RPMI8226 (cell line): Measurements from ENCODE around the gene GNAQ.

Experiments used
- DNase-seq: peaks from one replicate; pipeline ENCODE4 v3.0.0-alpha.2; 2015

GNAQ gene

DNA sequence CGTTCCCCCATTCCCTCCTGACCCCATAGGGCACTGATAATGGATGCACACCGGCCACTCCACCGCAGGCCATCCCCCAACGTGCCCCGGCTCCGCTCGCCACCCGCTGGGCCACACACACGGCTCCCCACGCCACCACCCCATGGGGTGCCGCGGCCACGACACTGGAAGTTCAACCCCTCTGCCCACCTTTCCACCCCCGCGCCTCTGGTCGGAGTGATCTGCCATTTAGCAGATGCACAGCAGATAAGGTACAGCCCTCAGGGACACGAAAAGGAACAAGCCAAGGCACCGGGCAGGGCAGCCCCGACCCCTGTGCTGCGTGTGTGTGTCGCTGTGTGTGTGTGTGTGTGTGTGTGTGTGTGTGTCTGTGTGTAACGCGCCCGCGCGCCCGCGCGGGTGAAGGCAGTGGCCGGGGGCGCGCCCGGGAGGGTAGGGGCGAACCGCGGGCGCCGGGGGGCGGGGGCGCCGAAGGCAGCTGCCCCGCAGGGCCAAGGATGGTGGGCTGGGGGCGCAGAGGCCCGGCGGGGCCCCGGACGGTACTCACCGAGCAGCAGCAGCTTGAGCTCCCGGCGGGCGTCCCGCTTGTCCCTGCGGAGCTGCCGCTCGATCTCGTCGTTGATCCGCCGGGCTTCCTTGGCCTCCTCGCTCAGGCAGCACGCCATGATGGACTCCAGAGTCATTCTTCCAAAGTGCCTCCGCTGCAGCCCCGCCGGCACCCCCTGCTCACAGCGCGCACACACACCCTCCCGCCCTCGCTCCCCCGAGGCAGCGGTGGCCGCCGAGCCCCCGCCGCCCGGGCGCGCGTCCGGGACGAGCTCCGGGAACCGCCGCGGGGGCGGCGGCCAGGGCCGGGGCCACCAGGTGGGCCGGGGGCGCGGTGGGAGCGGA lies 813 bp downstream of the GNAQ start:
- DNase-seq: no peak

DNA sequence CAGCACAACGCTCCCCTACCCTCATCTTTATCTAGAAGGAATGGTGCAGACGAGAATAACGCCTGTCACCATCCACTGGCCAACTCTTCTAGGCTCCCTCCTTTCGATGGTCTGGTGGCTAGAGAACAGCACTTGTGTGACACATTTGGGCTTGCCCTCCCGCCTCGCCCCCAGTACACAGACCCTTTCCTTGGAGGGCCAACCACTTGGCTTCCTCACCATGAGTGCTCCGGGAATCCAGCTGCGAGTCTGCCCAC lies 1.4 kb downstream of the GNAQ start:
- no peak for DNase-seq

DNA sequence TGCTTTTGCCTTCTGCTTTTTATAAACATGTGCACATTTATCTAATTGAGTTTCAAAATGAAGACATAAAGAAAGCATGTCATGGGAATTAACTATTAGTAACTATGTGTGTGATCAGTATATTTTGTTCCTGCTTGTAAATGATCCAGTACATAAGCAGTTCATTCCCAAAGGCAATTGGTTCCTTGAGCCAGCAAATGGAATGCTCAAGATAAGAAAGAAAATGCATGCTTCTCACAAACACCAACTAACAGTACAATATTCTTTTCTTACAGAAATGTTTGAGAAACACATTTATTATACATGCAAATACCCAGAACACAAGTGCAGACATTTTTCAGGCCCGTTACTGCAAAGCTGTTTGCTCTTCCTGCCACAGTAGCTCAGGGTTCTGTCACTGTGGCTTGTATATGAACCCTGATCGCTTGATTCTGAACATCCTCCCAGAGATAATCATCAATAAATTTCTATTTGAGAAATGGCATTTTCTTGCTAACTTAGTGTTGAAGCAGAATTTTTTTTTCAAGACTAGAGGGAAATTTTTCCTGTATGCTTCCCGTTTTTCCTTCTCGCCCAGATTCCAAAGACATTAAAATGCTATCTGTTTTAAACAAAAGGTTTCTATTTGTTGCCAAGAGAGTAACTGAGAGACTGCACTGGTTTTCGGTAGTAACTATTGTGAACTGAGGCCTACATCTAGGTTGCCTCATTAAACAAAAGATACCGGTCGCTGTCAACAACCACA lies 1.9 kb downstream of the GNAQ start:
- DNase-seq: no peak

DNA sequence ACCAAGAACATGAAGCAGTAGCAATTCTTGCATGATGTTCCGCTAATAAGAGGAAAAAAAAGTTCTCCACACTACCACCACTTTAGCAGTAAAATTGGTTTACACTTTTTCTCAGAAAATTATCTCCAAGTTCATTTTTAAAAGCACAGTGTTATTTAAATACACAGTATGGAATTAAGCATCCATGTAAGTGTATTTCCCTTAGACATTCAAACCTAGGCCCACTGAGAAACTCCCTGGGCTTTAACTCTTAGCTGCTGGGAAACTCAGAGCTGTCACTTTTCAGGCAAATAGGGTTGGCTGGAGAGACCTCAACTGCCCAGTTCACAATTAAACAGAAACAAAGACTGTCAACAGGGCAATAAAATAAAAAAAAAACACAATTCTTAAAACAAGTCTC lies 2.7 kb downstream of the GNAQ start:
- DNase-seq: no peak

DNA sequence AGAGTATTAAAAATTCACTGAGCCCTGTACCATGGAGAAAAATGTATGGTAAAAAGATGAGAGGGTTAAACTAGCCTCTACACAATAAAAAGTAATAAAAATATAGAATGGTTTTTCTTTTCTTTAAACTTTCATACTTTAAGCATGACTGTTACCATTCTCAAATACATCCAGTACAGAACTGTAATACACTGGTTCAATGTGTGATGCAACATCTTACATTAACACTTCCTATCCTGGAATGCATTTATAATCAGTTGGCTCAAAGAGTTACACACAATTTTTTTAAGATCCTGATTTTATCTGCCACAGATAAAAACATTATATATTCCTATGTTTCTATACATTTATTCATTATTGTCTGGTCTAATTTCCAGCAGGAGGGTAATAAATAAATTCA lies 4.7 kb downstream of the GNAQ start:
- no peak for DNase-seq

DNA sequence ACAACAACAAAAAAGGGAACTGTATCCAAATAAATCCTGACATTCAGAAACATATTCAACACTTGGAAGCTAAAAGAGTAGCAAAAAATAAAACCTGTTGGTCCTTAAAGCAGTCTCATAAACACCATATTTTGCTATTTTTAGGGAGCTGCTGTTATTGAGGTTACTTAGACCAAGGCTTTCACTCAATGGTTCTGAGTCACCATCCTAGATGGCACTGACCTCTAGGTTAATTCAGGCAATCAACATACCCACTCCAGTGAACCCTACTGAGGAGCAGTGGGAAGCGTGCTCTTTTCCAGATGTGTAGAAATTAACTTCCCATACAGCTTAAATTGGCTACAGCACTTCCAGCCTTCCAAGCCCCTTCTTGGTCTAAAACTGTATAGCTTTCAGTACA lies 5.2 kb downstream of the GNAQ start:
- no peak for DNase-seq

DNA sequence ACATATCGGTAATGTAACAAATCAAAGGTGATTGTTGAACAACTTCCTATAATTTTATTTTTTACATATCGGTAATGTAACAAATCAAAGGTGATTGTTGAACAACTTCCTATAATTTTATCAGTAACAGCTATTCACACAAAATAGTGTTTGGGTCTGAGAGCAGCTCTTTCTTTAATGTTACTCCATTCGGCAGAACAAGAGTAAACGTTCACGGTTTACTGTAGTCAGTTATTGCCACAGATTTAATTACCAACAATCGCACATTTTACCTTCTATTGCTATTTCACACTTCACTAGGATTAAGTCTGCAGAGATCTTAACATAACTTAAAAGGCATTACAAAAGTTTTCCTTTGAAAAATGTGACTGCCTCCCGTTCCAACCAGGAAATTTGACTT lies 6.4 kb downstream of the GNAQ start:
- no peak for DNase-seq

DNA sequence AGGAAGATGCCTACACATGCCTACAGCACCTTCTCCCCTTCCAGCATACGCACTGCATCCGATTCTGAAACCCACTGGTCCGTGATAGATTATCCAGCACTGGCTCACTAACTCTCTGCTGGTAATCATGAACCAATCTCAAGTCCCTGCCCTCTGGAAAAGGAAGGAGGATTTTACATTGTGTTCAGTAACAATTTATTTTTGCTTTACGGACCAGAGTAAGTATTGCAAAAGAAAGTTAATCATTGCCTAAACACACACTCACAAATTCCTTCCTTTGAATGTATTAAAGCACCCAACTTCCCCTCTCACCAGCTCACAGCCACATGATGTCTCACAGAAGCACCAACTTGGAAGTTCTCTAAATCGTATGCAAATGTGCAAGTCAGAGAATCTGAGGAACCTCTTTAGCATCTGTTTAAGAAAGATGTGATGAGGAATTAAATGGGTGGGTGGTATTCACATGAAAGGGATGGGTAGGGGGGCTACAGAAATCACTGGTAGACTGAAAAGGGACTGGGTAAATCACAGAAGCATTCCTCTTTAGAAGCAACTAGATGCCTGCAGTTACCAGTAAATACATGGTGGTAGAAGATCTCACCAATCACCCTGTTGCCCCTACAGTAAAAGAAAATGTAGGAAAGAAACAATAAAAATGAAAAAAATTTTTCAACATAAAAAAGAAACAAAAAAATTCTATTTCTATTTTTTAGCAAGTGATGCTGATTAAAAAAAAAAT lies 8.4 kb downstream of the GNAQ start:
- DNase-seq: no peak

DNA sequence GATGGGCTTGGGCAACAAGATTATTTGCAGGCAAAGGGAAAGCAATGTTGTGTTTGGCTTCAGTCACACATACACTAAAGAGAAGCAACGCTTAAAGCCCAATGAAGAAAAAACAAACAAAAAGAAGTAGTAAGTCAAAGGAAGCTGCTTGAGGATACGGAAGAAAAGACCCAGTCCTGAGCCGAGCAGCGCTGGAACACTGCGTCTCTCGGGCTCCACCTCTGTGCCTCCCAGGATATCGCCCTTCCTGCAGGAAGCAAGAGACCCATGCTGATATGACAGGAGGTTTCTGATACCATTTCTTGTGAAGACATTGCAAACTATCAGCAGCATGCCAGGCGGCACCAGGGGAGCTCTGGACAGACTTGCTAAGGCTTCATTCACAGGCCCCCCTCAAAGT lies 9.9 kb downstream of the GNAQ start:
- DNase-seq: no peak

DNA sequence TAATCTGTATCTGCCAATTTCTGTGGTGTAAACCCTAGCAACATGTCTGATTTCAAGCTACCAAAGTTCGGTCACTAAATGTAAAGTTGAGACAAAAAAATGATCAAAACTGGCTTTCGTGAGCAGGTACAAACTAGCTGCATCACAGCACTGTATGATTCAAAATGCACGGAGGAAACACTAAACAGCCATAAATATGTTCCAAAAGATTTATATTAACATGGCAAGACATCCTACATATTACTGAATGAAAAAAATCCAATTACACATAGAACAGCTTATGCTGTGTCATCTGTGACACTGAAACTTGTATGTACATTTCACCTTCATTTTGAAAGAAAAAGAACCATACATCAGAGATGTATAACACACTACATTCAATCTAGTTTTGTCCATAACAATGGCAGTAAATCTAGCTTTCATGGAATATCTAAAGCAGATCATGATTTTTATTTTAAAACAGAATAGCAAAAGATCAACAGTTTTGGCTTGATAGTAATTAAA lies 14.4 kb downstream of the GNAQ start:
- DNase-seq: no peak

DNA sequence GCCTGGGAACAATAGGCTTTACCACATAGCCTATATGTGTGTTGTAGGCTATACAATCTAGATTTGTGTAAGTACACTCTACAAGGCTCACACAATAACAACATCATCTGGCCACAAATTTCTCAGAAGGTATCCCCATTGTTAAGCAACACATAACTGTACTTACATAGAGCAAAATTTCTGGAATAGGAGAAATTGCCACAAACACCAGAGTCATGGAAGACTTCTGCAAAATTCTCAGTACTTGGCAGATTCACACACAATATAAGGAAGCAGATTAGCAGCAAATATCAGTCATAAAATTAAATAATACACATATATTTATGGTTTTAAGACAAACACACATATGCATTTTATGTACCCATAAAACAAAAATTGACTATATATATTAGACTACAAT lies 16.4 kb downstream of the GNAQ start:
- no peak for DNase-seq

DNA sequence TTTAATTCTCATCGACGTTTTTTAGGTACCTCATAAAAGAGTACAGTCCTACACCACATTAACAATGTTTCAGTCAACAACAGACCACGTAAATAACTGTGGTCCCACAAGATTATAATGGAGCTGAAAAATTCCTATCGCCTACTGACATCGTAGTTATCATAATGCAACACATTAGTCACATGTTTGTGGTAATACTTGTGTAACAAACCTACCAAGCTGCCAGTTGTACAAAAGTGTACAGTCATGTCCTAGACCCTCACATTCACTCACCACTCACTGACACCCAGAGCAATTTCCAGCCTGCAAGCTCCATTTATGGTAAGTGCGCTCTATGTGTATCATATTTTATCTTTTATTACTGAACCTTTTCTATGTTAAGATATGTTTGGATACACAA lies 16.8 kb downstream of the GNAQ start:
- DNase-seq: no peak

DNA sequence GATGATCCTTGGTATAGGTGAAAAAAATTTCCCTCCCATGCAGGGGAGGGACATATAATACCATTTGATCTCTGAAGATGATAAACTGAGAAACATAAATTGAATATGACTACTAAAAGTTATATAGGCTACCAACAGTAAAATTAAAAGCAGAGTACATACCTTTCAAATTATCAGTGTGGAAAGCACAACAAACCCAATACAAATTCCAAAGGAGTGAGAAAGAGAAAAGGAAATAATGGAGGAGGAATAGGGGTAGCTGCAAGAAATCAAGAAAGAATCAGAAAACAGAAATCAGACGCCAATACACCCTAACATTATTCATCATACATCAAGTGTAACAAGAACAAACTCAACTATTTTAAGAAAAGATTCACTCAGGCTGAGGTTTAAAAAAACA lies 17.7 kb downstream of the GNAQ start:
- no peak for DNase-seq

DNA sequence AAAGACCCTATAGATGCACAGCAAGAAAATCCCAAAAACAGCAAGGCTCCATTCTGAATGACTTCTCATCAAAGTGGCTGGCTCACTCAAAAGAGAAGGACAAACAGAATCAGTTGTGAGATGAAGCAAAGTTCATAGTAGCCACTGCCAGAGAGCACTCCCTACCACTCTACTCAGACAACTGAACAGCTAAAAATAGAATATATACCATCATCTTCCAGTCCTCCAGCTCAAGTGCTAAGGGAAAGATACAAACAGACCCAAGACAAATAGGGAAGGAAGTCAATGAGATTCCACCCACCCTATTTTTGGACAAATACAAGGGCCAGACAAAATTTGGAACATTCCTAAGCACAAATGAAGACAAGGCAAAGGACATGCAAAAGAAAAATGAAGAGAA lies 20.6 kb downstream of the GNAQ start:
- DNase-seq: no peak

DNA sequence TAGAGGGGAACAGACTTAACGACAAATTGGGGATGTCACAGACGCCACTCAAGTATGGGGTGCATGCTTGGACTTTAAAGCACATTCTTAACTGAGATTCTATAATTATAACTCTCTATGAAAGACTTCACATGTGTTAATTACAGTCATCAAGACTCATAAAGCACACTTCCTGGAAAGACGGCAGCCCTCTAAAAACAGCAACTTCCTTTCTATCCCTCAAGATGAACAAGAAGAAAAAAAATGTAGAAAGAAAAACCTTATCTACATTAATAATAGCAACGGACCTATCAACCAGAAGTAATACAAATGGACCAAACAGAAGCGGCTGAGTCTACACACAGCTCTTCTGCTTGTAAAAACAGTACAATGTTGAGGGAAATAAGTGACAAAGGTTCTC lies 21.2 kb downstream of the GNAQ start:
- no peak for DNase-seq

DNA sequence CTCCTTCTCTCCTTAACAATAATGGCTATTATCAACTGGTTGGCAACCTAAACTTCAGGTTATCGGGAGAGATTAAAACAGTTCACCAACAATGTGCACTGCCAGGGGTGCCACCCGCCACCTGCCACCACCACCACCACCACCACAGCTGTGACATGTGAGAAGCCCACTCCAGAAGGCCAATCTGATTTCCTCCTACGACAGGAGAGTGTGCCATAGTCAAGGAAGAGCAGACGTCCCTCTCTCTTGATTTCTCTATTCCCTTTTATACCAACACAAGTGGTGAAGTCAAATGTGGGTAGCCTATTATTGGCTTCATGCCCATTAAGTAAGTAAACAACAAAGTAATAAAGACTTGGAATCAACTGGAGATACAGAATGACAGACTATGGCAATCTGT lies 22.4 kb downstream of the GNAQ start:
- no peak for DNase-seq

DNA sequence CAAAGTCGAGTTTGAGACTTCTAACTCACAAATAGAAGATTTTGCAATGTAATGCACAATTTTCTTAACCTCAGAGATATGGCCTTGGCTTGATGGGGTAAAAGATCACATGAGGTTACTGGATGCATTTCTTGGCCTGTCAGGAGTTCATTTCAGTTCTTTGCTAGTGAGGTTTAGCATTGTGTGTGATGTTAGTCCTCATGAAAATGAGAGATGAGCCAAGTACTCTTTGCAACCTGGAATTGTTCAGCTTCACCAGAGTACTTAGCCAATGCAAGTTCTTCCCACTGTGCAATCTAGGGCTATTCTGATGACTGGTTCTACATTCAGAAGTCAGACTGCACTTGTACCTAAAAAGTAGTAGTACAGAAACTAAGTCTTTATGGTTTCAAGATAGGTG lies 24.9 kb downstream of the GNAQ start:
- no peak for DNase-seq

DNA sequence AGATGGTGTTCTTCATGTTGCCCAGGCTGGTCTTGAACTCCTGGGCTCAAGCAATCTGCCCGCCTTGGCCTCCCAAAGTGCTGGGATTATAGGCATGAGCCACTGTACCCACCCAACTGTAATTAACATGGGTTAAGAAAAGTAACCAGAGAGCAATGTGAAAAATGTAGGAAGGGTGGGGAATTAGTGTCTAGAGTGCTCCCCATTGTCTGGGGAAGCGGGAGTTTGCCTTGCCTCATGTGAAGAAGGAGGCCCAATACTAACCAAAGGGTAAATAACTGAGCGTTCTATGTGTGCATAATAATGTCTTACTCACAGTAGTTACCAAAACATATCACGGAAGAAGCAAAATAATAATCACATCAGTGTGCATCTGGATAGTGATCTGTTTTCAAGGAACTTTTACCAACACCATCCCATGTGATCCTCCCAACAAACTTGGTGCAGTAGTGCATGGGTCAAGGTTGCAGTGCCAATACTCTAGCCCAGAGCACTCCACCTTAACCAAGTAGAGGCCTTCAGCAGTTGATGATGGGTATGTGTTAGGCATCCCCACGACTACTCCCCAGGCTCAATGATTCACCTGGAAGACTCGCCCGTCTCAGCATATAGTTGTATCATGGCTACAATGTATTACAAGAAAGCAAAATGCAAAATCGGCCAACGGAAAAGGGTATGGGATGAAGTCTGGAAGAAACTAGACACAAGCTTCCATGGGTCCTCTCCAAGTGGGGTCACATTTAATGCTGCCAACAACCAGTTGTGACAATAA lies 26.2 kb downstream of the GNAQ start:
- no peak for DNase-seq

DNA sequence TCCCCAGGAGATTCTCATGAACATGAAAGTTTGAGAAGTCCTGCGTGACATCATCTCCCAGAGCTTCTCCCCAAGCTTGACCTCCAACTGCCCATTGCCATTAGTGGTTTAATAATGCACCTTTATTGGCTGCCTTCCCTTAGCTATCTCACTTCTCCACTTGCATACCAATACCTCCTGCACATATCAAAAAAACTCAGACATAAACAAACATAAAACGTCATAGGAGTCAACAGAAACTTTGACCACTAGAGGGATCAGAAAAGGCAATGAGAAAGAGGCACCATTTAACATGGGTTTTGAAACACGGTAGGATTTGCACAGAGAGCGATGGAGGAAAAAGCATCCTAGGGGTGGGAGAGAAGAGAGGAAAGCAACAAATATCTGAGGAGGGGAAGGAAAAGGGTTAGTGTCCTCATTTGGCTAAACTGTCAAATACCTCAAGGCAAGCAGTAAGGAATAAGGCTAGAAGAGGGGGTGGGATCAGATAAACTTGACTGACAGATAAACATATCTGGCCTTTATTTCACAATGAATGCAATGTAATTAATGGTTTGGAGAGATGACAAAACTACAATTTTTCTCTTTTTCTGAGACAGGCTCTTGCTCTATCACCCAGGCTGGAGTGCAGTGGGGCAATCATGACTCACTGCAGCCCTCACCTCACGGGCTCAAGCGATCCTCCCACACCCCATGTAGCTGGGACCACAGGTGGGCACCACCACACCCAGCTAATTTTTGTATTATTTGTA lies 27.0 kb downstream of the GNAQ start:
- DNase-seq: no peak

DNA sequence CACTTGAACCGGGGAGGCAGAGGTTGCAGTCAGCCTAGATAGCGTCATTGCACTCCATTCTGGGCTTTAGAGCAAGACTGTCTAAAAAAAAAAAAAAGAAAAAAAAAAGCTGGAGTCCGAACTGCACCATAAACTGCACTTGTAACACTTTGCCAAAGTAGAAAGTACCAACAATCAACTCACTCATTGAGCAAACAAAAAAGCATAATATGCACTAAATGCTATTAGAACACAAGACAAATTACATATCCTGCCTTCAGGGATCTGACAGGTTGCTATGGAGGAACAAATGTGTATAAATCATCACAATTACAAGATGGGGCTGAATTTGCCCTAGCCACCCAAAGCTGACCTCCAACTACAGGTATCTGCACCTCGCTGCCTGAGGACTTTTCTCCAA lies 27.9 kb downstream of the GNAQ start:
- DNase-seq: no peak

DNA sequence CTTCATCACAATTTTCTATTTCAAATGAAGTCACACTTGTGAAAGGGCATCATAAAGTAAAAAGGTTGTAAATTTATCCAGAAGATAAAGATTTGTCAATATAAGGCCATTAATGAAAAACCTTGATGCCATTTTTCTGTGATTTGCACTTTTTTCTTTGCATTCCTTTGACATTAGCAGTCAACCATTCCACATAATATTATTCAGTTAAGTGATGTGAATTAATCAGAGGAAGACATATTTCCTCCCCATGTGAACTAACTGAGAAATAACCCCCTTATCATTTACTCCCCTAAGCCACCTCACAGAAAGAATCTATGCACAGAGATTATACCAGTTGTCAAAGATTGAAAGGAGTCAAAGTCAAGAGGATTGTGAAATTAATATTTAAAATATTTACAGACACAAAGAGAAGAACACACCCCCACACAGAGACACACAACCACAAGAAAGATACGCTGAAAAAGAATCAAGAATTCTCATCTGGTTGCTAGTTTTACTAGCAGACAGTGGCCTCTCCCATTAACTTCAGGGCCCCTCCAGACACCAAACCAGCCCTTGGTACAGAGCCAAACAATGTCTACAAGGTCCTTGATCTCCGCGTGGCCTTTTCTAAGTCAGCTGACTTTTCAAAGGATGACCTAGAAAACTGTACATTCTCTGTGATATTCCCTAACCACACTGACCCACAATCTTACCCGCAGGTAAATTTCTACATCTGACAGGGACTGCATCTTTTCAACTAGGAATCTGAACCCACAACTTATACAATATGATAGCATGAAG lies 29.5 kb downstream of the GNAQ start:
- DNase-seq: no peak

DNA sequence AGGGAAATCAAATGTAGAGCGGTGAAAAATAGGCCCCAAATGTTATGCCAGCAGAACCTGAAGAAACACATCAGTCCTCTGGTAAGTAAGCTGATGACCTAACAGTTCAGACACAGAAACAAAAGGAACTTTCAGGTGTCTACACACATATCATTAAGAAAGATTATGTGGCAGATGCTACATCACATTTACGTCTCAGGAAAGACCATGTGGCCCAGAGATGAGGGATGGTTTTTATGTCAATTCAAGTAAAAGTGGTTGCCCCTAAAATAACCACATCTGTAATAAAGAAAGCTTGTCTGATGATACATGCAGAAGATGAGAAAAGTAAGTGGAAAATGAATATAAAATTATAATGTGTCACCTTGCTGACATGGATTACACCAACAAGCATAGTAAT lies 31.4 kb downstream of the GNAQ start:
- no peak for DNase-seq
